Neuronal stem cell (in vitro differentiated cells): ENCODE results near the gene TMEM107.

Experiments
- DNase-seq: peaks from one replicate; pipeline ENCODE4 v3.0.0-alpha.2; 2013; ENCODE audit warnings: low spot score
- H2AFZ ChIP-seq: one replicate; pipeline ENCODE4 v1.6.1; 2013; ENCODE audit warnings: mild to moderate bottlenecking, low read length, inconsistent platforms
- H2AK5ac ChIP-seq: 2 replicates; pipeline ENCODE4 v1.6.1; 2013; ENCODE audit warnings: low read depth, mild to moderate bottlenecking, inconsistent platforms, low read length, moderate library complexity, mixed read lengths
- H2BK120ac ChIP-seq: 2 replicates; pipeline ENCODE4 v1.6.1; 2013; ENCODE audit warnings: low read depth, mild to moderate bottlenecking, inconsistent platforms, low read length, moderate library complexity, mixed read lengths
- H2BK12ac ChIP-seq: one replicate; pipeline ENCODE4 v1.6.1; 2013; ENCODE audit warnings: low read length, inconsistent platforms
- H2BK15ac ChIP-seq: 2 replicates; pipeline ENCODE4 v1.6.1; 2013; ENCODE audit warnings: mild to moderate bottlenecking, low read length, inconsistent platforms, mixed read lengths
- H2BK5ac ChIP-seq: one replicate; pipeline ENCODE4 v1.6.1; 2013; ENCODE audit warnings: inconsistent platforms, mild to moderate bottlenecking, low read length, moderate library complexity
- H3K14ac ChIP-seq: one replicate; pipeline ENCODE4 v1.6.1; 2013; ENCODE audit warnings: low read length, inconsistent platforms
- H3K18ac ChIP-seq: 2 replicates; pipeline ENCODE4 v1.6.1; 2013; ENCODE audit warnings: low read length, inconsistent platforms
- H3K23ac ChIP-seq: 2 replicates; pipeline ENCODE4 v1.6.1; 2013; ENCODE audit warnings: low read depth, mild to moderate bottlenecking, mixed read lengths, low read length, inconsistent platforms; ENCODE audit not compliant: poor library complexity
- H3K27ac ChIP-seq: replicated peaks from 3 replicates; pipeline ENCODE4 v1.5.1; 2013; ENCODE audit warnings: low read length, inconsistent platforms
- H3K27me3 ChIP-seq, 3 experiments: 2 replicates each; pipeline ENCODE4 v1.6.1; 2013; ENCODE audit warnings: low read length in 3 of 3, mild to moderate bottlenecking in 2 of 3, inconsistent platforms in 1 of 3, low read depth in 1 of 3, mixed read lengths in 1 of 3, moderate library complexity in 1 of 3; ENCODE audit not compliant: control insufficient read depth in 3 of 3, insufficient read depth in 3 of 3
- H3K36me3 ChIP-seq, 2 donors: replicated peaks in 1 of 2; 2 replicates each; pipeline ENCODE4 v1.6.1; 2013; ENCODE audit warnings: low read length in 2 of 2; ENCODE audit not compliant: control insufficient read depth in 2 of 2, insufficient read depth in 2 of 2
- H3K4ac ChIP-seq: 2 replicates; pipeline ENCODE4 v1.6.1; 2013; ENCODE audit warnings: inconsistent platforms, mild to moderate bottlenecking, low read length, moderate library complexity
- H3K4me1 ChIP-seq, 2 donors: 1 replicate in 1 of 2; 2 replicates in 1 of 2; pipeline ENCODE4 v1.6.1; 2013; ENCODE audit warnings: low read length in 2 of 2, low read depth in 1 of 2; ENCODE audit not compliant: control insufficient read depth in 2 of 2, insufficient read depth in 1 of 2
- H3K4me2 ChIP-seq: one replicate; pipeline ENCODE4 v1.6.1; 2013; ENCODE audit warnings: mild to moderate bottlenecking, low read length, inconsistent platforms; ENCODE audit not compliant: insufficient read depth, poor library complexity, severe bottlenecking
- H3K4me3 ChIP-seq, 2 donors: 2 replicates each; pipeline ENCODE4 v1.5.1; 2013; ENCODE audit warnings: low read length in 2 of 2, mild to moderate bottlenecking in 2 of 2, inconsistent platforms in 1 of 2, moderate library complexity in 1 of 2
- H3K79me1 ChIP-seq: one replicate; pipeline ENCODE4 v1.6.1; 2013; ENCODE audit warnings: low read depth, mild to moderate bottlenecking, inconsistent platforms, low read length, moderate library complexity
- H3K9ac ChIP-seq: one replicate; pipeline ENCODE4 v1.6.1; 2013; ENCODE audit warnings: mild to moderate bottlenecking, low read depth, low read length, inconsistent platforms; ENCODE audit not compliant: poor library complexity
- H3K9me3 ChIP-seq, 2 donors: replicated peaks in 1 of 2; 2 replicates each; pipeline versions ENCODE3 to v1.6.1; 2013; ENCODE audit warnings: low read length in 2 of 2, mild to moderate bottlenecking in 2 of 2, inconsistent platforms in 1 of 2, low read depth in 1 of 2, mixed read lengths in 1 of 2, moderate library complexity in 1 of 2; ENCODE audit not compliant: control insufficient read depth in 2 of 2, insufficient read depth in 1 of 2
- H4K8ac ChIP-seq: one replicate; pipeline ENCODE4 v1.6.1; 2013; ENCODE audit warnings: low read depth, mild to moderate bottlenecking, inconsistent platforms, low read length, moderate library complexity
- H4K91ac ChIP-seq: one replicate; pipeline ENCODE4 v1.6.1; 2013; ENCODE audit warnings: low read length, low read depth, mild to moderate bottlenecking, inconsistent platforms; ENCODE audit not compliant: poor library complexity
- WGBS, 2 donors: extraction: QIAGEN DNeasy Blood & Tissue Kit; methylation state at CpG; one replicate each; pipeline ENCODE4 v1.1.7; 2013; ENCODE audit warnings: missing lambda C conversion rate in 2 of 2, mixed read lengths in 1 of 2; ENCODE audit not compliant: insufficient read length in 2 of 2, insufficient replicate concordance in 1 of 2; ENCODE audit errors: extremely low coverage in 2 of 2; 5-methylcytosine and 5-hydroxymethylcytosine counted together

TMEM107 gene

DNA sequence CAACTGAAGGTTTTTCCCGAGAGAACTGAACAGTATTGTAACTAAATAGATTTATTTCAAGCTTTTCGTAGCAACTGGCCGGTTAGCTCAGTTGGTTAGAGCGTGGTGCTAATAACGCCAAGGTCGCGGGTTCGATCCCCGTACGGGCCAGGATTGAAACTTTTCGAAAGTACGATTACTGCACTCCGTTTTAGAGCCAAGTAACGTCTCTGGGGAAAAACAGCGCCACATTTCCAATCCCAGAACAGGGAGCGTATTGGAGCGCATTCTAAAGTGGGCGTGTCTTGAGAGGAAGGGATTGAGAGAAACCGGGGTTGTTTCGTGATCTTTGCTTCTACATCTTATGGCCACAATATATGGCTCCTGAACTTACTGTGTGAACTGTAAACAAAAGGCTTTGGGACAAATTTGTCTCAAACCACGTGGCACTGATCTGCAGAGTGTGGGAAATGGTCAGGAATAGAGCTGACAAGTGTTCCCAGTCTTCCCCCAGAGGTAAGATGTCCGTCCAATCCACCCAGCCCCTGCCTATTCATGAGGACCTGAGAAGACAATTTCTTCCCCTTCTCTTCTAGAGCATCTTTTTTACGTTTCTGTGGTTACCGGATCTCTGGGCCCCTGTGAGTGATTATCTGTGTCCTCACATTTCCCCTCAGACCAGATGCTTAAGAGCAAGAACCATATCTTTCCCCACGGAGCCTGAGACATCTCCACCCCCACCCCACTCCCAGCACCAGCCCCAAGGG, 11.5 kb upstream of the TMEM107 start:
- no peak overlapping the region for H3K18ac ChIP-seq
- peaks cover 0 to 16% (median 3%) of the 10 kb centered on the region in 3 experiments for H3K27me3 ChIP-seq
- no peak overlapping the region for H2BK5ac ChIP-seq
- H3K4me1 ChIP-seq: peaks cover 20 to 23% of the 10 kb centered on the region in 2 donors
- no peak overlapping the region for H4K91ac ChIP-seq
- H3K36me3 ChIP-seq: no peaks in the 10 kb centered on the region
- H2BK120ac ChIP-seq: no peak overlapping the region
- DNase-seq: peak; percentile 98
- H3K4me2 ChIP-seq: peak overlapping the region; percentile 79
- H3K4me3 ChIP-seq: peak overlapping the region; percentile 69 to 98
- H2AFZ ChIP-seq: peak overlapping the region; percentile 1
- H3K23ac ChIP-seq: no peak overlapping the region
- no peak overlapping the region for H3K4ac ChIP-seq
- no peak overlapping the region for H4K8ac ChIP-seq
- H3K79me1 ChIP-seq: peaks cover 9% of the 10 kb centered on the region
- H2BK12ac ChIP-seq: no peak overlapping the region
- no peak overlapping the region for H2AK5ac ChIP-seq
- WGBS, 2 donors: no CpG with 5 or more reads among the region's 25 CpGs
- peak overlapping the region; percentile 33 for H3K9ac ChIP-seq
- H3K14ac ChIP-seq: no peak overlapping the region
- peak overlapping the region; percentile 80 for H3K27ac ChIP-seq
- no peaks in the 10 kb centered on the region for H3K9me3 ChIP-seq
- H2BK15ac ChIP-seq: no peak overlapping the region

DNA sequence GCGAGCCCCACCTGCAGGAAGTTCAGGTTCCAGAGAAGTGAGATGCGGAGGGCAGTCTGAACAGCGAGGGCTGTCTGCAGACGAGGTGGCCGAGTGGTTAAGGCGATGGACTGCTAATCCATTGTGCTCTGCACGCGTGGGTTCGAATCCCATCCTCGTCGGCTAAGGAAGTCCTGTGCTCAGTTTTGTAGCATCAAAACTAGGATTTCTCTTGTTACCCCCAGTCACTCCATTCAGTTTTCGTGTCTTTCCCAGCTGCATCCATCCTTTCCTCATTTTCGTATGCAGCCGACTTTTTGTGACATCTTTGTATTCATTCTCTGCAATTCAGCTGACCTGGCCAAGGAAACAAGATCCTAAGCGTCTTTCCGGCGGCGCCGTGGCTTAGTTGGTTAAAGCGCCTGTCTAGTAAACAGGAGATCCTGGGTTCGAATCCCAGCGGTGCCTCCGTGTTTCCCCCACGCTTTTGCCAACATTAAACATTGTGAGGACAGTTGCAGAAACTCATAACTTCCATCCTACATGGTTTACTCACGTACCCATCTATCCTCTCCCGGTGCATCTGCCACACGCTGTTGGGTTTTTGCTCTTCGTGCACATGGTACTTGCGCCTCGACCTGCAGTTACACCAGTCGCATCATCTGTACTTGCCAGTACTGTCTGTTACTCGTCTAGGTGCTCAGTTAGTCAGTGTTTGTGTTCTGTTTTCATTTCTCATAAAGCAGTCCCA, 10.8 kb upstream of the TMEM107 start:
- DNase-seq: peak; percentile 93
- Histone ChIP-seq H3K9ac (peak overlapping the region; percentile 93), H3K79me1 (peaks cover 9% of the 10 kb centered on the region), H3K4ac (no peak overlapping the region), H2BK5ac (no peak overlapping the region), H4K91ac (no peak overlapping the region), H2AK5ac (no peak overlapping the region), H3K27me3 (peaks cover 0 to 16% (median 3%) of the 10 kb centered on the region in 3 experiments), H3K4me3 (peak overlapping the region; percentile 69 to 98), H2AFZ (peak overlapping the region; percentile 92), H2BK120ac (no peak overlapping the region), H2BK12ac (no peak overlapping the region), H3K9me3 (no peaks in the 10 kb centered on the region), H2BK15ac (no peak overlapping the region), H3K36me3 (no peaks in the 10 kb centered on the region), H3K4me1 (peaks cover 20% of the 10 kb centered on the region in 2 donors), H3K23ac (no peak overlapping the region), H3K27ac (peak overlapping the region; percentile 80), H3K14ac (peak overlapping the region; percentile 25), H3K4me2 (peak overlapping the region; percentile 79), H3K18ac (peak overlapping the region; percentile 20), H4K8ac (no peak overlapping the region)
- no CpG with 5 or more reads among the region's 32 CpGs for WGBS, 2 donors

DNA sequence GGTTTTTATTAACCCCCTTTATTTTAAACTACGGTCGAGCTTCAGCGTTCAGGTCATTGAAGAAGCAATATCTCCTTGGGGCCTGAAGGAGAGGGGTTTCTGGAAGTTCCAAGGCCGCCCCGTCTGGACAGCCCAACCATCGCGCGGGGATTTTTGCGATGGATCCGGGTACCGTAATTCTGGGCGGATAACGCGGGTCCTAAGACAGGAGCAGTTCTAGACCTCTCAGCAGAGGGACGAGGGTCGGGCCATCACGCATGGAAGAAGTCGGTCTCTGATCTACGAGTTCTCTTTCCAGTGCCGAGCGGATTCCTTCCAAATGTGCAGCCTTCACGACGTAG, 10.2 kb upstream of the TMEM107 start:
- H3K36me3 ChIP-seq: no peaks in the 10 kb centered on the region
- peak overlapping the region; percentile 26 for H2BK5ac ChIP-seq
- no CpG with 5 or more reads among the region's 23 CpGs for WGBS, 2 donors
- peak overlapping the region; percentile 69 to 98 for H3K4me3 ChIP-seq
- H2BK120ac ChIP-seq: no peak overlapping the region
- H3K14ac ChIP-seq: no peak overlapping the region
- H2BK15ac ChIP-seq: no peak overlapping the region
- peak overlapping the region; percentile 92 for H2AFZ ChIP-seq
- H2BK12ac ChIP-seq: no peak overlapping the region
- peaks cover 0 to 16% (median 3%) of the 10 kb centered on the region in 3 experiments for H3K27me3 ChIP-seq
- H4K91ac ChIP-seq: no peak overlapping the region
- no peak overlapping the region for H4K8ac ChIP-seq
- H3K27ac ChIP-seq: peak overlapping the region; percentile 78
- peak overlapping the region; percentile 93 for H3K9ac ChIP-seq
- H3K9me3 ChIP-seq: no peaks in the 10 kb centered on the region
- H3K4ac ChIP-seq: no peak overlapping the region
- no peak overlapping the region for H3K23ac ChIP-seq
- H3K18ac ChIP-seq: peak overlapping the region; percentile 97
- H3K79me1 ChIP-seq: peaks cover 9% of the 10 kb centered on the region
- peaks cover 19 to 20% of the 10 kb centered on the region in 2 donors for H3K4me1 ChIP-seq
- DNase-seq: no peak
- H2AK5ac ChIP-seq: no peak overlapping the region
- peak overlapping the region; percentile 32 for H3K4me2 ChIP-seq
